Measurements from ENCODE around the gene LRRIQ1.

The LRRIQ1 gene

GRCh38 chr12:85006206-85006605 is 29.9 kb upstream of the LRRIQ1 start:
- peaks cover 5% of the 10 kb centered on the region; the same call in 1 of the 2 replicates for H3K4me1 ChIP-seq (ENCODE audit: control insufficient read depth, insufficient read depth, low read length)
- no CpG with 5 or more reads among the region's 1 CpG for WGBS (ENCODE audit: insufficient coverage, insufficient read length)
- H3K36me3 ChIP-seq (ENCODE audit: control insufficient read depth, insufficient read depth, low read length): no peaks in the 10 kb centered on the region
- H3K27ac ChIP-seq (ENCODE audit: low read length): no peak overlapping the region
- H3K4me3 ChIP-seq (ENCODE audit: low read length): no peak overlapping the region
- no peak for DNase-seq (ENCODE audit: low read depth, low spot score)
- no peaks in the 10 kb centered on the region for H3K9me3 ChIP-seq (ENCODE audit: control insufficient read depth, insufficient read depth, low read length)
- H3K27me3 ChIP-seq (ENCODE audit: control insufficient read depth, insufficient read depth, low read length): no peaks in the 10 kb centered on the region

GRCh38 chr12:85007836-85008235 is 28.3 kb upstream of the LRRIQ1 start:
- no peak for DNase-seq (ENCODE audit: low read depth, low spot score)
- Histone ChIP-seq H3K4me1 (ENCODE audit: control insufficient read depth, insufficient read depth, low read length) (peaks cover 5% of the 10 kb centered on the region; the same call in 1 of the 2 replicates), H3K9me3 (ENCODE audit: control insufficient read depth, insufficient read depth, low read length) (no peaks in the 10 kb centered on the region), H3K27ac (ENCODE audit: low read length) (no peak overlapping the region), H3K27me3 (ENCODE audit: control insufficient read depth, insufficient read depth, low read length) (no peaks in the 10 kb centered on the region), H3K36me3 (ENCODE audit: control insufficient read depth, insufficient read depth, low read length) (no peaks in the 10 kb centered on the region), H3K4me3 (ENCODE audit: low read length) (no peak overlapping the region)
- WGBS (ENCODE audit: insufficient coverage, insufficient read length): no CpG with 5 or more reads among the region's 4 CpGs

- DNase-seq (ENCODE audit: low read depth, low spot score): no peak
- Histone ChIP-seq H3K36me3 (ENCODE audit: control insufficient read depth, insufficient read depth, low read length) (no peaks in the 10 kb centered on the region), H3K4me3 (ENCODE audit: low read length) (no peak overlapping the region), H3K4me1 (ENCODE audit: control insufficient read depth, insufficient read depth, low read length) (no peaks in the 10 kb centered on the region), H3K27ac (ENCODE audit: low read length) (no peak overlapping the region), H3K27me3 (ENCODE audit: control insufficient read depth, insufficient read depth, low read length) (no peaks in the 10 kb centered on the region), H3K9me3 (ENCODE audit: control insufficient read depth, insufficient read depth, low read length) (no peaks in the 10 kb centered on the region)
- no CpG with 5 or more reads among the region's 1 CpG for WGBS (ENCODE audit: insufficient coverage, insufficient read length)
Observed at GRCh38 chr12:85016413-85016812, 19.7 kb upstream of the LRRIQ1 start.

- no CpG with 5 or more reads among the region's 3 CpGs for WGBS (ENCODE audit: insufficient coverage, insufficient read length)
- Histone ChIP-seq H3K4me1 (ENCODE audit: control insufficient read depth, insufficient read depth, low read length) (no peaks in the 10 kb centered on the region), H3K27me3 (ENCODE audit: control insufficient read depth, insufficient read depth, low read length) (no peaks in the 10 kb centered on the region), H3K27ac (ENCODE audit: low read length) (no peak overlapping the region), H3K9me3 (ENCODE audit: control insufficient read depth, insufficient read depth, low read length) (no peaks in the 10 kb centered on the region), H3K4me3 (ENCODE audit: low read length) (no peak overlapping the region), H3K36me3 (ENCODE audit: control insufficient read depth, insufficient read depth, low read length) (no peaks in the 10 kb centered on the region)
- DNase-seq (ENCODE audit: low read depth, low spot score): no peak
Observed at GRCh38 chr12:85017133-85017532, 19.0 kb upstream of the LRRIQ1 start.

- no peaks in the 10 kb centered on the region for H3K36me3 ChIP-seq (ENCODE audit: control insufficient read depth, insufficient read depth, low read length)
- H3K27ac ChIP-seq (ENCODE audit: low read length): no peak overlapping the region
- no peaks in the 10 kb centered on the region for H3K4me1 ChIP-seq (ENCODE audit: control insufficient read depth, insufficient read depth, low read length)
- no peak for DNase-seq (ENCODE audit: low read depth, low spot score)
- no peak overlapping the region for H3K4me3 ChIP-seq (ENCODE audit: low read length)
- no peaks in the 10 kb centered on the region for H3K9me3 ChIP-seq (ENCODE audit: control insufficient read depth, insufficient read depth, low read length)
- H3K27me3 ChIP-seq (ENCODE audit: control insufficient read depth, insufficient read depth, low read length): no peaks in the 10 kb centered on the region
Observed at GRCh38 chr12:85017618-85018017, 18.5 kb upstream of the LRRIQ1 start.

- no peaks in the 10 kb centered on the region for H3K27me3 ChIP-seq (ENCODE audit: control insufficient read depth, insufficient read depth, low read length)
- H3K9me3 ChIP-seq (ENCODE audit: control insufficient read depth, insufficient read depth, low read length): no peaks in the 10 kb centered on the region
- no peaks in the 10 kb centered on the region for H3K36me3 ChIP-seq (ENCODE audit: control insufficient read depth, insufficient read depth, low read length)
- H3K27ac ChIP-seq (ENCODE audit: low read length): no peak overlapping the region
- no peak for DNase-seq (ENCODE audit: low read depth, low spot score)
- no CpG with 5 or more reads among the region's 2 CpGs for WGBS (ENCODE audit: insufficient coverage, insufficient read length)
- no peaks in the 10 kb centered on the region for H3K4me1 ChIP-seq (ENCODE audit: control insufficient read depth, insufficient read depth, low read length)
- H3K4me3 ChIP-seq (ENCODE audit: low read length): no peak overlapping the region
Observed at GRCh38 chr12:85018098-85018497, 18.1 kb upstream of the LRRIQ1 start.

- DNase-seq (ENCODE audit: low read depth, low spot score): no peak
Observed at GRCh38 chr12:85029456-85029855, 6.7 kb upstream of the LRRIQ1 start.

GRCh38 chr12:85036733-85037132 is 582 bp downstream of the LRRIQ1 start:
- H3K4me3 ChIP-seq (ENCODE audit: low read length): no peak overlapping the region; the same call in 1 of the 2 replicates
- no peaks in the 10 kb centered on the region for H3K27me3 ChIP-seq (ENCODE audit: control insufficient read depth, insufficient read depth, low read length)
- no peak for DNase-seq (ENCODE audit: low read depth, low spot score)
- no peaks in the 10 kb centered on the region for H3K36me3 ChIP-seq (ENCODE audit: control insufficient read depth, insufficient read depth, low read length)
- WGBS (ENCODE audit: insufficient coverage, insufficient read length): no CpG with 5 or more reads among the region's 3 CpGs
- no peaks in the 10 kb centered on the region for H3K4me1 ChIP-seq (ENCODE audit: control insufficient read depth, insufficient read depth, low read length)
- no peak overlapping the region for H3K27ac ChIP-seq (ENCODE audit: low read length)
- H3K9me3 ChIP-seq (ENCODE audit: control insufficient read depth, insufficient read depth, low read length): no peaks in the 10 kb centered on the region

More at GRCh38 chr12:85029456-85029855, 6.7 kb upstream of the LRRIQ1 start:
- no peak overlapping the region for H3K27ac ChIP-seq (ENCODE audit: low read length)
- H3K4me1 ChIP-seq (ENCODE audit: control insufficient read depth, insufficient read depth, low read length): no peaks in the 10 kb centered on the region
- no peaks in the 10 kb centered on the region for H3K9me3 ChIP-seq (ENCODE audit: control insufficient read depth, insufficient read depth, low read length)
- no peak overlapping the region for H3K4me3 ChIP-seq (ENCODE audit: low read length)
- no peaks in the 10 kb centered on the region for H3K36me3 ChIP-seq (ENCODE audit: control insufficient read depth, insufficient read depth, low read length)
- no peaks in the 10 kb centered on the region for H3K27me3 ChIP-seq (ENCODE audit: control insufficient read depth, insufficient read depth, low read length)

- no peaks in the 10 kb centered on the region for H3K27me3 ChIP-seq (ENCODE audit: control insufficient read depth, insufficient read depth, low read length)
- no CpG with 5 or more reads among the region's 1 CpG for WGBS (ENCODE audit: insufficient coverage, insufficient read length)
- DNase-seq (ENCODE audit: low read depth, low spot score): no peak
- H3K27ac ChIP-seq (ENCODE audit: low read length): no peak overlapping the region
- H3K36me3 ChIP-seq (ENCODE audit: control insufficient read depth, insufficient read depth, low read length): no peaks in the 10 kb centered on the region
- no peaks in the 10 kb centered on the region for H3K9me3 ChIP-seq (ENCODE audit: control insufficient read depth, insufficient read depth, low read length)
- no peak overlapping the region for H3K4me3 ChIP-seq (ENCODE audit: low read length)
- no peaks in the 10 kb centered on the region for H3K4me1 ChIP-seq (ENCODE audit: control insufficient read depth, insufficient read depth, low read length)
Observed at GRCh38 chr12:85041395-85041794, 5.2 kb downstream of the LRRIQ1 start.

- Histone ChIP-seq H3K4me3 (ENCODE audit: low read length) (no peak overlapping the region), H3K9me3 (ENCODE audit: control insufficient read depth, insufficient read depth, low read length) (no peaks in the 10 kb centered on the region), H3K27ac (ENCODE audit: low read length) (no peak overlapping the region), H3K36me3 (ENCODE audit: control insufficient read depth, insufficient read depth, low read length) (no peaks in the 10 kb centered on the region), H3K4me1 (ENCODE audit: control insufficient read depth, insufficient read depth, low read length) (no peaks in the 10 kb centered on the region), H3K27me3 (ENCODE audit: control insufficient read depth, insufficient read depth, low read length) (no peaks in the 10 kb centered on the region)
- no peak for DNase-seq (ENCODE audit: low read depth, low spot score)
Observed at GRCh38 chr12:85043829-85044228, 7.7 kb downstream of the LRRIQ1 start.

GRCh38 chr12:85057370-85057963 is 21.3 kb downstream of the LRRIQ1 start:
- no peaks in the 10 kb centered on the region for H3K36me3 ChIP-seq (ENCODE audit: control insufficient read depth, insufficient read depth, low read length)
- WGBS (ENCODE audit: insufficient coverage, insufficient read length): no CpG with 5 or more reads among the region's 2 CpGs
- DNase-seq (ENCODE audit: low read depth, low spot score): peak; percentile 54
- no peaks in the 10 kb centered on the region for H3K4me1 ChIP-seq (ENCODE audit: control insufficient read depth, insufficient read depth, low read length)
- no peak overlapping the region for H3K27ac ChIP-seq (ENCODE audit: low read length)
- H3K4me3 ChIP-seq (ENCODE audit: low read length): no peak overlapping the region
- no peaks in the 10 kb centered on the region for H3K9me3 ChIP-seq (ENCODE audit: control insufficient read depth, insufficient read depth, low read length)
- no peaks in the 10 kb centered on the region for H3K27me3 ChIP-seq (ENCODE audit: control insufficient read depth, insufficient read depth, low read length)

Measured in iPS DF 6.9 (cell line).